Endothelial cell (in vitro differentiated cells): ENCODE measurements around the gene ADAP1. TPM values are rescaled to one million over a fixed set of nuclear protein-coding genes. Genes with fewer than 3 reads are reported as not detected.
"Not testable (repeated sequence)": the region's sequence is repeated elsewhere in the genome, so short reads cannot be mapped to it uniquely, and the experiment has no call there.

Experiments used
- DNase-seq: peaks from one replicate; pipeline ENCODE4 v3.0.0; 2021; ENCODE audit warnings: low spot score
- H3K27ac Mint-ChIP-seq: one replicate; pipeline ENCODE4 v1.8.0; 2021; ENCODE audit warnings: mixed read lengths, inconsistent platforms; ENCODE audit not compliant: unreplicated experiment
- H3K27me3 Mint-ChIP-seq: one replicate; pipeline ENCODE4 v1.8.0; 2021; ENCODE audit warnings: mild to moderate bottlenecking, moderate library complexity, mixed read lengths, inconsistent platforms; ENCODE audit not compliant: unreplicated experiment
- H3K36me3 Mint-ChIP-seq: one replicate; pipeline ENCODE4 v1.8.0; 2021; ENCODE audit warnings: mild to moderate bottlenecking, low read depth, mixed read lengths, inconsistent platforms; ENCODE audit not compliant: unreplicated experiment
- H3K4me1 Mint-ChIP-seq: one replicate; pipeline ENCODE4 v1.8.0; 2021; ENCODE audit warnings: mild to moderate bottlenecking, mixed read lengths, inconsistent platforms; ENCODE audit not compliant: unreplicated experiment
- H3K4me3 Mint-ChIP-seq: one replicate; pipeline ENCODE4 v1.8.0; 2021; ENCODE audit warnings: mild to moderate bottlenecking, mixed read lengths, inconsistent platforms; ENCODE audit not compliant: unreplicated experiment
- H3K9me3 Mint-ChIP-seq: one replicate; pipeline ENCODE4 v1.8.0; 2021; ENCODE audit warnings: mixed read lengths, inconsistent platforms; ENCODE audit not compliant: unreplicated experiment
- CTCF ChIP-seq: fragments of 200-600 bp; sonication (generic); IDR thresholded peaks from one replicate; pipeline ENCODE4 v1.5.0; 2021; ENCODE audit warnings: antibody characterized with exemption; ENCODE audit not compliant: unreplicated experiment
- total RNA-seq: library from RNA; stranded (reverse); fragmentation: NEBNext Ultra II Directional; extraction: Animal tissue kit (Norgen Biotek cat#: 25700); gene quantifications from one replicate; pipeline ENCODE4 v1.2.1, GENCODE V29; 2021; ENCODE audit not compliant: unreplicated experiment

The ADAP1 gene
- total RNA-seq, 1 donor from 2014 or later: 1.7 TPM

GRCh38 chr7:924541-925231 lies 29.8 kb downstream of the ADAP1 start:
- TF ChIP-seq CTCF: no peak
- H3K4me1 Mint-ChIP-seq: no peaks in the 10 kb centered on the region
- no peak overlapping the region for H3K4me3 Mint-ChIP-seq
- no peak overlapping the region for H3K27ac Mint-ChIP-seq
- DNase-seq: no peak
- peaks cover 1% of the 10 kb centered on the region for H3K27me3 Mint-ChIP-seq
- H3K36me3 Mint-ChIP-seq: no peaks in the 10 kb centered on the region
- H3K9me3 Mint-ChIP-seq: no peaks in the 10 kb centered on the region

- not testable (repeated sequence) for H3K4me1 Mint-ChIP-seq, H3K36me3 Mint-ChIP-seq, H3K4me3 Mint-ChIP-seq, H3K9me3 Mint-ChIP-seq, DNase-seq, H3K27ac Mint-ChIP-seq, H3K27me3 Mint-ChIP-seq
Observed at GRCh38 chr7:924042-924441, 30.4 kb downstream of the ADAP1 start.

DNA sequence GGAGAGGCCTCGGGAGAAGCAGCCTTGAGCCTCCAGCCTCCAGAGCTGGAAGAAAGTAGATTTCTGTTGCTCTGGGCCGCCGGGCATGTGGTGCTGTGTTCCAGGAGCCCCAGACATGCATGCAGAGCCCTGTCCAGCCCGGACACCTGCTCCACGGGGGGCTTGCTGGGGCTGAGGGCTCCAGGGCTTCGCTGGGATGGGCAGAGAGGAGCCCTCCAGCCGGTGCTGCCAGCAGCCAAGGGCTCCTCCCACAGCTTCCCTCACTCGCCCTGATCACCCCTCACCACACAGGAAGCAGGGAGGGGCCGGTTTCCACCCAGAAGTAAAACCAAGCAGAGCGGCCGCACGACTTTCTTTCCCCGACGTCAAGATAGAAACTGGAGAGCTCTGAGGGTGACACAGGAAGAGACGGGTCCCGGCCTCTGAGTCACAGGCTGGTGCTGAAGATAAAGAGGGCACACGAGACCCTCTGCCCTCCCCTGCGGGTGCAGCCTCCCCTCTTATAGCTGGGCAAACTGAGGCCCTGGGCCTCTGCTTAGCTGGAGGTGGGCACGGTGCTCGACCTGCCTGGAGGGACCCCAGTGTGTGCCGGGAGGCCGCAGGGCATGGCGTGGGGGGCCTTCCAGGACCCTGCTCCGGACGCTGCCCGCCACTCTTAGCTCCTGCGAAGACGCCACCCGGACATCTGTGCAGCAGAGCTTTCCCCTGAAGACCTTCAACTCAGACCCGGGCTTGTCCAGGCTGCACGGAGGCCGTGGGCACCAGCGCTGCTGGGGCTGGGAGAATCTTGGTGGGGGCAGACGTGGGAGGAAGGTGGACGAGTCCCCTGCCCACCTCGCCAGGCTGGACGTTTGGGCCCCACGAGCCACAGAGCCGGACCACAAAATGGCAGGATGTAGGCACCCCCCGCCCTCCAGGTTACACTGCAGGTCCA lies 31.1 kb downstream of the ADAP1 start:
- Mint-ChIP-seq H3K4me1 (no peaks in the 10 kb centered on the region), H3K36me3 (no peaks in the 10 kb centered on the region), H3K27me3 (peaks cover 1% of the 10 kb centered on the region), H3K9me3 (no peaks in the 10 kb centered on the region), H3K4me3 (no peak overlapping the region), H3K27ac (no peak overlapping the region)
- no peak for TF ChIP-seq CTCF
- DNase-seq: no peak

DNA sequence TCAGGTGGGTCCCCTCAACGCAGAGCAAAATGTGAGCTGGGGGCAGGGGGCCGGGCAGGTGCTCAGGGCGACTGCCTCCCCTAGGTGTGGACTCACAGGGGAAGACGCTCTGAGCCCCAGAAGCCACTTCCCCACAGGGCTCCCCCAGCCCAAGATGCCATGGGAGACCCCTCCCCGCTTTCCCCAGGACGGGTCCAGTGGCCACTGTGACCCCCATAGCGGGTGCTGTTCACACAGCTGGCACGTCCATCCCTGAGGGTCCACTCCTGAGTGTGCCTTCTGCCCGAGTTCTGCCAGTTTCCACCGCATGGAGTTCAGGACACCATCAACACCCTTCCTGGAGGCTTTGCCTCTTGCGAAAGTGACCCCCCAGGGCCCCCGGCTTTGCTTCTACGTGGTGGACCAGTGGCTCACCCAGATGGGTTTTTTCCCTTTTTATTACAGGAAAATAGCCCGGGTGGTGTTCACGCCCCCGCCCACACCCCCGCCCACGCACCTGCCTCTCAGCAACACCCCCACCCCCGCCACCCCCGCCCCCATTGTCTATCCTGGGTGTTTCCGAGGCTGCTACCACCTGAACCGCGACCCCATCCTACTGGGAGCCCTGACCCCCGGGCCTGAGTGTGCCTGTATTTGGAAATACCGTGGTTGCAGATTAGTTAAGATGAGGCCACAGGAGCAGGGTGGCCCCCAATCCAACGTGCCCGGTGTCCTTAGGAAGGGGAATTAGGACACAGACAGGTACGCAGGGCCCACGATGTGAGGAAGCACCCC lies 32.0 kb downstream of the ADAP1 start:
- no peak for DNase-seq
- H3K27me3 Mint-ChIP-seq: peaks cover 1% of the 10 kb centered on the region
- H3K9me3 Mint-ChIP-seq: no peaks in the 10 kb centered on the region
- H3K4me3 Mint-ChIP-seq: no peak overlapping the region
- H3K36me3 Mint-ChIP-seq: no peaks in the 10 kb centered on the region
- TF ChIP-seq CTCF: no peak
- H3K27ac Mint-ChIP-seq: no peak overlapping the region
- H3K4me1 Mint-ChIP-seq: no peaks in the 10 kb centered on the region

GRCh38 chr7:921581-922333 lies 32.7 kb downstream of the ADAP1 start:
- Mint-ChIP-seq H3K36me3 (no peaks in the 10 kb centered on the region), H3K27ac (no peak overlapping the region), H3K4me1 (no peaks in the 10 kb centered on the region), H3K4me3 (no peak overlapping the region), H3K27me3 (peaks cover 1% of the 10 kb centered on the region), H3K9me3 (no peaks in the 10 kb centered on the region)
- no peak for DNase-seq
- TF ChIP-seq CTCF: no peak
